HG03571 (cell line): ENCODE measurements around the gene HYI.
"Not testable (repeated sequence)": the region's sequence is repeated elsewhere in the genome, so short reads cannot be mapped to it uniquely, and the experiment has no call there.

Experiments
- ATAC-seq: cut with Tn5 transposase; IDR thresholded peaks from one replicate; pipeline ENCODE4 v1.9.1; 2021; ENCODE audit not compliant: unreplicated experiment

Gene HYI

GRCh38 chr1:43465505-43466067, 11.9 kb upstream of the HYI start:
- ATAC-seq: no peak

- ATAC-seq: no peak
These were observed 11.2 kb upstream of the HYI start for GRCh38 chr1:43464681-43465504.

DNA sequence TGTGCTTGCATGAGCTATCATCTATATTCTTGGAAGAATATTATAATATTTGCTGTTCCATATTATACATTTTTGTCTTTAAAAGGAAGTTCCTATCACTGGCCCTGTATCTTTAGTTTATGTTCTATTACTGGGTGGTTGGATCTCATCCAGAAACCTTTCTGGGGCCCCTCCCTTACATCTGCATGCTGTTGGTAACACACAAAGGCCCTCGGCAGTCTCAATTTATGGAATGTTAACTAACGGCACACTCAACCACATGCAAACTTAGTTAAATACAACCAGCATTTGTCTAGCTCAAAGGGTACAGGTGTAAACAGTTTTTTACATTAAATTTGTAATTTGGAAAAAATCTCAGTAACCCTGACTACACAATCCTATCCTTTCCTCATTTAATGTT, 9.7 kb upstream of the HYI start:
- ATAC-seq: no peak

GRCh38 chr1:43460988-43461693, 7.4 kb upstream of the HYI start:
- ATAC-seq: no peak

DNA sequence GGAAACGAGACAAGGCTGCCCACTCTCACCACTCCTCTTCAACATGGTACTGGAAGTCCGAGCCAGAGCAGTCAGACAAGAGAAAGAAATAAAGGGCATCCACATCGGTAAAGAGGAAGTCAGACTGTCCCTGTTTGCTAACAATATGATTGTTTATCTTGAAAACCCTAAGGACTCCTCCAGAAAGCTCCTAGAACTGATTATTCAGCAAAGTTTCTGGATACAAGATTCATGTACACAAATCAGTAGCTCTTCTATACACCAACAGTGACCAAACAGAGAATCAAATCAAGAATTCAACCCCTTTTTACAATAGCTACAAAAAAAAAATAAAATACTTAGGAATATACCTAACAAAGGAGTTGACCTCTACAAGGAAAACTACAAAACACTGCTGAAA, 4.6 kb upstream of the HYI start:
- not testable (repeated sequence) for ATAC-seq

DNA sequence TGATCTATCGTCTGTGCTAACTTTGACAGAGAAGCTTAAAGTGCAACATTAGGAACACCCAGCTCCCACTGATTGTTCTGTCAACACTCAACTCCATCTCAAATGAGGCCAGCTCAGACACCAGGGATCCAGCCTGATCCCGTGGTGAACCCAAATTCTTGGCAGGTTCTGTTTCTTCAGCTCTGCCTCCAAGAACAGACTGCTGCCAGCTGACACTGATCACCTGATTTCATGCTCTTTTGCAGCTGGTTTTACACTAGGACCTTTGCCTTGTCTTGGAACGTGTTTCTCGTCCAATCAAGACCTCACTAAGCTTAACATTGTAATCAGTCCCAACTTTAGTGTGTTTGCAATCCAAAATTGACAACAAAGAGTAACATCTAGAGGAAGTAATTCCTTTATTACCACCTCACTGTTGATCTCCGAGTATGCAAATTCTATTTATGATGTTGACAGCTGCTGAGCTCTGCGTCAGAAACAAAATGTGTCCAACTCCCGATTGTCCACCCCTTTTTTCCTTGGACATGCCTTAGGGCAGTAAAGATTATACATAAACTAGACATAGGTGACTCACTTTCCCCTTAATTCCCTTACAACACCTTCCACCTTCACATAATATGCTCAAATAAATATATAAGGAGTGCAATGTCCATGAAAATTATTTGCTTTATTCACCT, 1.6 kb upstream of the HYI start:
- no peak for ATAC-seq

- ATAC-seq: no peak
These were observed 710 bp upstream of the HYI start for GRCh38 chr1:43454270-43455011.

GRCh38 chr1:43452789-43453441, 816 bp downstream of the HYI start:
- no peak for ATAC-seq

DNA sequence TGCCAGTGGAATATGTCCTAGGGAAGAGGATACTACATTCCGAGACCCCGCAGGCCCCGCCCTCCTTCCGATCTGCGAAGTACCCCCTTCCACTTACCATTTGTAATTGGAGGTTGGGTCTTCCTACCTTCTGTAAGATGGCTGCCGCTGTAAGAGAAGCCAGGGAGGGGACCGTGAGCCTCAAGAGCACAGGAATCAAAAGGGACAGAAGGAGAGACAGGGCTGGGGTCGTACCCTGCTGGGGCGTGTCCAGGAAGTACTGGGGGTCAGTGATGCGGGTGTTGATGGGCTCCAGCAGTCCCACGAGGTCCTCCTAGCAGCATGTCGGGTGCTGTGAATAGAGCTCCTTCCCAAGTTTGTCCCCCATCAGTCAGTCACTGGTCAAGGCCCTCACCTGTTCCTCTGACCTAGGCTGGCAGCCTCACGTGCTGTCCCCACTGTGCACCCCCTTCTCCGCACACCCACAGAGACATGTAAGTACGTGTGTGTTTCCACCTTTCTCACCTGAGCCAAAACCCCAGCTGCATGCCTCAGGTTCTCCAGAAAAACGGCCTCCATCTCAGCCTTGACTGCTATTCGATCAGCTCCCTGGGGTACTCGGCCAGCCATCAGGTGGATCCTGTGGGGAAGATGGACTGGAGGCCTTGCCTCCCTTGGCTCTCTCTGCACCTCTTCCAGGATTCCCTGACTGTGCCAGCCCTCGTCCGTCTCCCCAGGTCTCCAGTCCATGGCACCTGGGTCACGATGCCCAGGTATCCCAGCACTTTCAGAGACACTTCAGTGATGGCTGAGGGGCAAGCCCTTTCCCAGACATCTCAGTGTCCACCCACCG, 1.8 kb downstream of the HYI start:
- ATAC-seq: no peak

GRCh38 chr1:43451157-43451591, 2.6 kb downstream of the HYI start:
- ATAC-seq: no peak

GRCh38 chr1:43450251-43450941, 3.3 kb downstream of the HYI start:
- ATAC-seq: no peak

DNA sequence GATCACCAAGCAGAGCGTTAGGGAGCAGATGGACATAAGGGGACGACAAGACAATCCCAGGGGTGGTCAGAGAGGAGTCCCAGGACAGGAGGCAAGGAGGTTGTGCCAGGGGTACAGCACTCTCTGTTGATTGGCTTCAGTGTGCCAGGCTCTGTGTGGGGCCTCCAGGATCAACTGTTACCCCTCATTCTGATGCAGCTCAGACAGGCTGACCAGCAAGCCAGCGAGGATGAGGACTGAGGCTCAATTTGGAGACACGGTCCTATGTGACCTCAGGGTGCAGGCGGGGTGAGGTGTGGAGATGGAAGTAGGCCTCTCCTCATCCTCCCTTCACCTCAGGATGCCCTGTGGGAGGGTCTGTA, 4.0 kb downstream of the HYI start:
- no peak for ATAC-seq

GRCh38 chr1:43448955-43449707, 4.6 kb downstream of the HYI start:
- no peak for ATAC-seq

GRCh38 chr1:43447891-43448708, 5.6 kb downstream of the HYI start:
- no peak for ATAC-seq

- ATAC-seq: no peak
These were observed 6.6 kb downstream of the HYI start for GRCh38 chr1:43446881-43447835.

GRCh38 chr1:43446388-43446740, 7.4 kb downstream of the HYI start:
- no peak for ATAC-seq
